ENCODE measurements around the gene PCCA.

DNA sequence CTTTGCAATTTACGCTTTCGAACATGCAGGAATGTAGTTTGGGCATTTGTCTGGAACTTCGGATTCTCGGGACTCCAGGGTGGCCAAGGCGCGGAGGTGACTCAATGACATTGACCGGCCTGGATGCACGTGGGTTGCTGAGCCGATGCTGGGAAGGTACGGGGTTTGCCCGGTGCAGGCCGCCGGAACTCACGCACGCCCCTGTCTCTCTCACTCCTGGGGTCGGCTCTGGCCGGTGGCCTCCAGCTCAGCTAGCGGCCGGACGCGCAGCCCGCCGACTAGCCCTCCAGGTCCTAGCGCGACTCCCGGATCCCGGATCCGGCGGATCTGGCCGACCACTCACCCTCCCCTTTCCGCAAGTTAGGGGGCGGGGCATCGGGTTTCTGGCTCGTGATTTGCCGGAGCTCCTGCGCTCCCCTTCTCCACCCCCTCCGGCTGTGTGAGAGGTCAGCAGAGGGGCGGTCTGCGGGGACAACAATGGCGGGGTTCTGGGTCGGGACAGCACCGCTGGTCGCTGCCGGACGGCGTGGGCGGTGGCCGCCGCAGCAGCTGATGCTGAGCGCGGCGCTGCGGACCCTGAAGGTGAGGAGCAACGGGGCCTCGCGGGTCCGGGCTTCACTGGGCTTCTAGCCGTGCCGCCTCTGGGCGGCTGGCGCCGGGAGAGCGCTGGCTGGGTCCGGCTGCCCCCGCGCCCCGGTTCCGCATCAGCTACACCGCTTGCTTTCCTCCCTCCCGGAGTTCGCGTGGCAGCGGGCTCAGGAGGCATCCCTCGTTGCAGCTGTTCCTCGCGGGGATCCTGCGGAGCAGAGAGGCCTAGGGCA is at the start of gene PCCA:
- TF ChIP-seq ZFP62 (CRISPR knock-in tag; IDR thresholded peaks at IDR 0.05) (no peak), NONO (IDR thresholded peaks at IDR 0.05) (no peak), NONO (CRISPR knock-in tag; conservative IDR thresholded peaks at IDR 0.05) (peak; percentile 91), BRD4 (CRISPR knock-in tag; IDR thresholded peaks at IDR 0.05) (no peak; the same call in none of the 2 replicates), PHF21A (CRISPR knock-in tag; IDR thresholded peaks at IDR 0.05) (peak; percentile 90), ZNF251 (CRISPR knock-in tag; IDR thresholded peaks at IDR 0.05) (0 out of 2 replicates have a peak, but pooled peaks have one; percentile 33), NFE2L1 (CRISPR knock-in tag; IDR thresholded peaks at IDR 0.05; ENCODE audit: borderline replicate concordance) (no peak), ZNF549 (CRISPR knock-in tag; IDR thresholded peaks at IDR 0.05) (0 out of 2 replicates have a peak, but pooled peaks have one; percentile 50), CREB1 (IDR thresholded peaks at IDR 0.05) (no peak), CREB1 (CRISPR knock-in tag; IDR thresholded peaks at IDR 0.05) (no peak)
- TF ChIP-seq, protein P1, sequence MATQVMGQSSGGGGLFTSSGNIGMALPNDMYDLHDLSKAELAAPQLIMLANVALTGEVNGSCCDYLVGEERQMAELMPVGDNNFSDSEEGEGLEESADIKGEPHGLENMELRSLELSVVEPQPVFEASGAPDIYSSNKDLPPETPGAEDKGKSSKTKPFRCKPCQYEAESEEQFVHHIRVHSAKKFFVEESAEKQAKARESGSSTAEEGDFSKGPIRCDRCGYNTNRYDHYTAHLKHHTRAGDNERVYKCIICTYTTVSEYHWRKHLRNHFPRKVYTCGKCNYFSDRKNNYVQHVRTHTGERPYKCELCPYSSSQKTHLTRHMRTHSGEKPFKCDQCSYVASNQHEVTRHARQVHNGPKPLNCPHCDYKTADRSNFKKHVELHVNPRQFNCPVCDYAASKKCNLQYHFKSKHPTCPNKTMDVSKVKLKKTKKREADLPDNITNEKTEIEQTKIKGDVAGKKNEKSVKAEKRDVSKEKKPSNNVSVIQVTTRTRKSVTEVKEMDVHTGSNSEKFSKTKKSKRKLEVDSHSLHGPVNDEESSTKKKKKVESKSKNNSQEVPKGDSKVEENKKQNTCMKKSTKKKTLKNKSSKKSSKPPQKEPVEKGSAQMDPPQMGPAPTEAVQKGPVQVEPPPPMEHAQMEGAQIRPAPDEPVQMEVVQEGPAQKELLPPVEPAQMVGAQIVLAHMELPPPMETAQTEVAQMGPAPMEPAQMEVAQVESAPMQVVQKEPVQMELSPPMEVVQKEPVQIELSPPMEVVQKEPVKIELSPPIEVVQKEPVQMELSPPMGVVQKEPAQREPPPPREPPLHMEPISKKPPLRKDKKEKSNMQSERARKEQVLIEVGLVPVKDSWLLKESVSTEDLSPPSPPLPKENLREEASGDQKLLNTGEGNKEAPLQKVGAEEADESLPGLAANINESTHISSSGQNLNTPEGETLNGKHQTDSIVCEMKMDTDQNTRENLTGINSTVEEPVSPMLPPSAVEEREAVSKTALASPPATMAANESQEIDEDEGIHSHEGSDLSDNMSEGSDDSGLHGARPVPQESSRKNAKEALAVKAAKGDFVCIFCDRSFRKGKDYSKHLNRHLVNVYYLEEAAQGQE (IDR thresholded peaks at IDR 0.05; ENCODE audit: borderline replicate concordance in 1 of 2, low read depth in 1 of 2, low read length in 2 of 2) = 0 out of 4 replicates have a peak, but pooled peaks of 1 of the 2 experiments have one; percentile 15
- TF ChIP-seq, protein P2, sequence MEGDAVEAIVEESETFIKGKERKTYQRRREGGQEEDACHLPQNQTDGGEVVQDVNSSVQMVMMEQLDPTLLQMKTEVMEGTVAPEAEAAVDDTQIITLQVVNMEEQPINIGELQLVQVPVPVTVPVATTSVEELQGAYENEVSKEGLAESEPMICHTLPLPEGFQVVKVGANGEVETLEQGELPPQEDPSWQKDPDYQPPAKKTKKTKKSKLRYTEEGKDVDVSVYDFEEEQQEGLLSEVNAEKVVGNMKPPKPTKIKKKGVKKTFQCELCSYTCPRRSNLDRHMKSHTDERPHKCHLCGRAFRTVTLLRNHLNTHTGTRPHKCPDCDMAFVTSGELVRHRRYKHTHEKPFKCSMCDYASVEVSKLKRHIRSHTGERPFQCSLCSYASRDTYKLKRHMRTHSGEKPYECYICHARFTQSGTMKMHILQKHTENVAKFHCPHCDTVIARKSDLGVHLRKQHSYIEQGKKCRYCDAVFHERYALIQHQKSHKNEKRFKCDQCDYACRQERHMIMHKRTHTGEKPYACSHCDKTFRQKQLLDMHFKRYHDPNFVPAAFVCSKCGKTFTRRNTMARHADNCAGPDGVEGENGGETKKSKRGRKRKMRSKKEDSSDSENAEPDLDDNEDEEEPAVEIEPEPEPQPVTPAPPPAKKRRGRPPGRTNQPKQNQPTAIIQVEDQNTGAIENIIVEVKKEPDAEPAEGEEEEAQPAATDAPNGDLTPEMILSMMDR (CRISPR knock-in tag; IDR thresholded peaks at IDR 0.05) = peak; percentile 36
